CD4-positive, alpha-beta T cell treated with Interleukin-12 subunit alpha and Interleukin-12 subunit beta, for 1 hour (primary cell): Measurements from ENCODE around the gene LMO7.

Experiments used
- DNase-seq: peaks from one replicate; pipeline ENCODE4 v3.0.0-alpha.2; 2020

Gene LMO7

DNA sequence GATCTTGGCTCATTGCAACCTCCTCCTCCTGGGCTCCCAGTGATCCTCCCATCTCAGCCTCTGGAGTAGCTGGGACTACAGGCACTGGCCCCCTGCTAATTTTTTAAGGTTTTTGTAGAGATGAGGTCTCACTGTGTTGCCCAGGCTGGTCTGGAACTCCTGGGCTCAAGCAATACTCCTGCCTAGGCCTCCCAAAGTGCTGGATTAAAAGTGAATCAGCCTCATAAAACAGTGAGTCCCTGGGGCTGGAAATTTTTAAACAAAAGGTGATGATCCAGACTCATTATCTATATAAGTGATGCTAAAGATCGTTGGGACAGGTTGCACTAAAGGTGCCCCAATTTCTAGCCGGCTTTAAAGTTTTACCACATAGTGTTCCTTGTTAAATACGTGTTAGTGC is 112.7 kb downstream of the LMO7 start:
- no peak for DNase-seq

DNA sequence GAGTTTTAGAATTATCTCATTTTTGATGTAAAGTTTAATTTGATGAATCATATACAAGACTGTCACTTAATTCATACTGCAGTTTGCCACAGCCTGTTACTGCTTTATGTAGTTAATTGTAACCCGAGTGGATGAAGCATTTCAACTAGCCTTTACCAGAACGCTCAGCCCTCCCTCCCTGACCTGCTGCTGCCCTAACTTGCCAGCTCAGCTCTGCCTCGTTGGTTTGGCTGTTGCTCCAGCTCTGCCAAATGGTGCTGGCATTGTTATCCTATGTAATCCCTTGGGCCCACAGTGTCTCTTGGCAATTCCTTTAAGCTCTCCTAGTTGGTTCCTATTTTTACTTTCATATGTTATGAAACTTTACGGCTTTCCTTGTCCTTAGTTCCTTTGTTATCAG is 113.3 kb downstream of the LMO7 start:
- DNase-seq: no peak

DNA sequence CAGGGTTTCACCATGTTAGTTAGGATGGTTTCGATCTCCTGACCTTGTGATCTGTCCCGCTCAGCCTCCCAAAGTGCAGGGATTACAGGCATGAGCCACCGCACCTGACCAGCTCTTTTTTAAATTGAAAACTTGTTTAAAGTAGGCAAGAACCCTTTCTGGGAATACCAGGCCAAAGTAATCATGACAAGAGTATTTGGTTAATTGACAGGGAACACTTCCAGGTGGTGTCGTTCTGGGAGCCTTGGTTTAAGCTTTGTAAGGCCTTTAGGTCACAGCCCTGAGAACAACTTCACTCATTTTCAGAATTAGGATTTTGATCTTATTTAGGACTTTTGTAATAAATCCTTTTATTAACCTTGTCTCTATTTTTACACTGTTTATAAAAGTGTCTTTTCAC is 115.2 kb downstream of the LMO7 start:
- DNase-seq: no peak

DNA sequence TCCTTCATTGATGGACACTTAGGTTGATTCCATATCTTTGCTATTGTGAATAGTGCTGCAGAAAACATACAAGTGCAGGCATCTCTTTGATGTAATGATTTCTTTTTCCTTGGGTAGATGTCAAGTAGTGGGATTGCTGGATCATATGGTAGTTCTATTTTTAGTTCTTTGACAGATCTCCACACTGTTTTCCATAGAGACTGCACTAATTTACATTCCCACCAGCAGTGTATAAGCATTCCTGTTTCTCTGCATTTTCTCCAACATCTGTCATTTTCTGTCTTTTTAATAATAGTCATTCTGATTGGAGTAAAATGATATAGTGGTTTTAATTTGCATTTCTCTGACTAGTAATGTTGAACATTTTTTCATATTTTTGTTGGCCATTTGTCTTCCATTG is 116.7 kb downstream of the LMO7 start:
- no peak for DNase-seq

DNA sequence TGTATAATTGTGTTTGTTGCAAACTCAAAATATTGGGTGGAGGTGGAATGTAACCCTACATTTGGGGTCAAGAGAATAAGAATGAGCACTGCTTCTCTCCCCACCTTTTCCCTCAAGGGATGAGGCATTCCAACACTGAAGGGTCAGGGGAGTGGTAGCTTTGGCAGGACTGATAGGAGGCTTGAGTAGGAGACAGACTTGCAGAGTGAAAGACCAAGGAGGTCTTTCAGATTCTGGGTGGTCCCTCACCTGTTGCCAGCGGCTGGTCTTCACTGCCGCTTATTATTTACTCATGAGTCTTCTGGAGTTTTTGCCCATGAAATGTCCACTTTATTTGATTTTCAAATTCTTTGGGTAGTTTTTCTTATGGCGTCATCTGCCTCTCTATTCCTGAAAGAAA is 118.8 kb downstream of the LMO7 start:
- no peak for DNase-seq

DNA sequence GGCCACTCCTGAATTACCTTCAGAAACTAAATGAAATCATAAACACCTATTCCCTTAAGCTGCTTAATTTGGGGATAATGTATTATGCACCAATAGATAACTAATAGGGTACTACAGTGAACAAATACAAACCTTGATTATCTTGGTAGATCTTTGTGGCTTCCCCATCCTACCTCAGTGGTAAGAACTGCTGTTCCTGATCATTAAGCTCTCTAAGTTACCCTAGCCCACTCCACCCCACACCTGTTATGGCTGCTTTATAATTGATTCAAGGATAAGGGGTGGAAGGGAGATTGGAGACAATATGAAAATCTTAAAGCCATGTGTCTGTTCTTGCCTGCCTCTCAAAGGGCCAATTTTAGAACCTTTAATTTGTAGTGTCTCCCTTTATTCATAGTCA is 121.2 kb downstream of the LMO7 start:
- DNase-seq: no peak

DNA sequence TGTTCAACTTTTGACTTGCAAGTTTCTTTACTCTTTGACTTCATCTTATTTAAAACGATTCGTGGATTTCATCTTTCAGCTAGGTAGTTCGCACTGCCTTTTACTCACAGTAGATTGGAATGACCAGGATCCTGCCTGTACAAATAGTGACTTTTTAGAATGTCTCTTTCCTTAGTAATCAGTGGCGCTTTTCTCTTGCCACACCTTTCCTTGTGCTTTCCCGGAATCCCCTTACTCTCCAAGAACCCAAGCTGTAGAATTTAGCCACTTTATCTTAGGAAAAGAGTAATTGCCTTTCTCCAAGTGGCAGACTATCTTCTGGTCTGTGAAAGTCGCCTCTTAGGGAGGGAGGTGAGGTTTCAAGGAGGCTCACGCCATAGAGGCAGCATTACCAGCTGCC is 123.4 kb downstream of the LMO7 start:
- DNase-seq: no peak

DNA sequence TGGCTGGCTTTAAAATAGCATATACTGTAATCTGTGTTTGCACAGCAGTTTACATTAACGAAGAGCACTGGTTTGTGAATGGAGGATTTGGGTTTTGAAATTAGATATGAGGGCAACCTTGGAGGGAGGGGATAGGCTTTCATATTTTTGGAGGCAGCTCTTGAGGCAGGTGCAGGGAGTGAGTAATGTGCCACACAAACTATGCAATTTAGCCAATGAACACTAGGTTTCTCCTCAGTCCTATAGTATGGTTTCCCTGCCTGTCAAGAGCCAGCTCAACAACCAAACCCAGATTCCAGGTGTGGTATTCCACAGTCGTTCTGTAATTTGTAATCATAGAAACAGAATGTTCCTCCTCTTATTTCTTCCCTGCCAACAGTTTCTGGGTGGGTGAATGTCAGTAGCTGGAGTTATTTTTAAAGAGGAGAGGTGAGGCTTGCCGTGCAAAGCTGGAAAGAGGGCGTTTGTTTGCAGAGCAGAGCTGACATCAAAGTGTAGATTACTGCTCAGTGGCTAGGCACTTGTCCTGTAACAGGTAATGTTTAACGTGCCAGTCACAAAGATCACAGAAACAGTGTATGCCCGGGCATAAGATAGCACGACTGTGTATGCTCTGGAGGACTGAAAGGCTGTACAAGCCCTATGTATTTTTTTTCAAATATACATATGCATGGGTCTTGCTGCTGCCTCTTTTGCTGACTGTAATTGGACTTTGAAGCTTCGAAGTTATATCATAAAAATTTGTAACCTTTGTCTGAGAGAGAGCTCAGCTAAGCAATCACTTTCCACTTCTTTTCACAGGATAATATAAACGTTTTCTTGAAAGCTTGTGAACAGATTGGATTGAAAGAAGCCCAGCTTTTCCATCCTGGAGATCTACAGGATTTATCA is 124.2 kb downstream of the LMO7 start:
- DNase-seq: no peak

DNA sequence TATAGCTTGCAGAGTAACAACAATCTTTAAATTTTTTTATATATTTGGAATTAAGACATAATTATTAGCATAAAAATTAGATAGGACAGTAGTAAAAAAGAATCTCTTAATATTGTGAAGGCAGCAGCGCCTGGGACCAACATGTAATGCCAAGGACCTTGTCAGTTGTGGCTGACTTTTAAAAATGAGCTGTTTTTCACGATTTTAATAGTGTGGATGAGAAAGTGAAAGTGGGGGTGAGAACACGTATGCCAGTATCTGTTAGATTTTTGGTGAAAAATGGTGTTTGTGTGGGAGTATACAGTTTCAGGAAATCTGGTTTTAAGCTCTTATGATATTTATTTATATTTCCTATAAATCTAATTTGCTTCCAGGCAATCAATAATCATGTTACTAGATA is 125.2 kb downstream of the LMO7 start:
- DNase-seq: peak; percentile 29

DNA sequence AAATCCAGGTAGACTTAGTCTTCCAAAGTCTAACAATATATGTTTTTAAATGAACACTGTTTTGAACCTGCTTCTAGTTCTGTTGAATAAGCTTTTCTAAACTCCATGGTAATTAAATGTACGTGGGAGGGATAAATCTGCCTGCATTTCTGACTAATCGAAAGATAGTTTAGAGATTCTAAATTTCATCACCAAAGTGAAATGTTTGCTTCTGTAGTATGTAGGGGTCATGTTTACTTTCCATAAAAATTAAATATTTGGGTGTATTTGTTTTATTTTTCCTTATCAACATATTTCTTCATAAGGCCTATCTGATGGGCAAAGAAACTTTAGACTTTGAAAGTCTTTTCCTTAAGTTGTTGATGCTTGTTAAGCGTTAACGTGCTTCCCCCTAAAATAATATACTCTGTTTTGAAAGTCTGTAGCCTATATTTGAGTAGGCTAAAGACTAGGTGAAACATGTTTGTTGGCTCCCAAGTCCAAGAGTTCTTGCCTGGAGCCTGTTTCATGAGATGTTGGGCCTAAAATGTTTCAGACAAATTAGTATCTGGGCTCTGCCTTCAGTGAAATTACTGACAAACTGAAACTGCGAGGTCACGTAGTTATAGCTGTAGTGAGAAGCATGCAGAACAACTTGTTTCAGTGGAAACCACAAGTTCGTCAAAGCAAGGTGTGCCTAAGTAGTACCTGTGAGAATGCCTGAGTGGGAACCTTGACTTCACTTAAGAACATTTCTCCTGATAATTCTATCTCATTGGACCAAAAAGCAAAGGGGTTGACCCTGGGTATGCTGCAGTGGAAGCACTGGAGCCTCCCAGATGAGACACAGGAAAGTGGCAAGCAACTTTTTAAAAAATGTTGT is 126.2 kb downstream of the LMO7 start:
- peak; percentile 53 for DNase-seq

DNA sequence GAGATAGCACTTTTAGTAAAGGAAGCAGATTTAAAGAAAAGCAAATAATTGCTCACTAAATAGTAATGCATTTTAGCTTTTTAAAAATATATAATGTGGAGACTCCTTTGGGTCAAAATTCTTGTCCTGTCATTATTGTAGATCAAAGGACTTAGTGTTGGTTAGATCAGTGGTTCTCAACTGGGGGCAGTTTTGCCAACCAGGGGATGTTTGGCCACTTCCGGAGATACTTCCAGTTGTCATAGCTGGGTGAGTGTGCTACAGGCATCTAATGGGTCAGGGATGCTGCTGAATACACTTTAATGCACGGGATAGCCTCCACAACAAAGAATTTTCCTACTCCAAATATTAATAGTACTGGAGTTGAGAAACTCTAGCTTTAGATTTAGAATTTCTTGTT is 126.8 kb downstream of the LMO7 start:
- no peak for DNase-seq

DNA sequence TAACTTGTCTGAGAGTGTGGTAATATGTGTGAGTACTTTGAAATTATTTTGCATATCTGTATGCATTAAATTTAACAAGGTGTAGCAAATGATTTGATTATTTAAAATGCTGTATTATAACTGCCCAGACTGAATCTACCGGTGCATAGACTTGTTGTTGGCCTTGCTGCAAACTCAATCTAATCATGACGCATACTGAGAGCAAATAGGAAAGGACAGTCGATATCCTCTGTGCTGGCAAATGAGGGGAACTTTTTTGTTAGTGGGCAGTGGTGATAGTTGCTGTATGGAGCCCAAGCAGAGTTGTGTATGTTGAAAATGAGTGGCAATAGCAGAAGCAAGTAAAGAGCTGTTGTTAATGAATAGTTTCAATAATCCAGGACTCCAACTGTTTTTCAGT is 127.4 kb downstream of the LMO7 start:
- DNase-seq: no peak

DNA sequence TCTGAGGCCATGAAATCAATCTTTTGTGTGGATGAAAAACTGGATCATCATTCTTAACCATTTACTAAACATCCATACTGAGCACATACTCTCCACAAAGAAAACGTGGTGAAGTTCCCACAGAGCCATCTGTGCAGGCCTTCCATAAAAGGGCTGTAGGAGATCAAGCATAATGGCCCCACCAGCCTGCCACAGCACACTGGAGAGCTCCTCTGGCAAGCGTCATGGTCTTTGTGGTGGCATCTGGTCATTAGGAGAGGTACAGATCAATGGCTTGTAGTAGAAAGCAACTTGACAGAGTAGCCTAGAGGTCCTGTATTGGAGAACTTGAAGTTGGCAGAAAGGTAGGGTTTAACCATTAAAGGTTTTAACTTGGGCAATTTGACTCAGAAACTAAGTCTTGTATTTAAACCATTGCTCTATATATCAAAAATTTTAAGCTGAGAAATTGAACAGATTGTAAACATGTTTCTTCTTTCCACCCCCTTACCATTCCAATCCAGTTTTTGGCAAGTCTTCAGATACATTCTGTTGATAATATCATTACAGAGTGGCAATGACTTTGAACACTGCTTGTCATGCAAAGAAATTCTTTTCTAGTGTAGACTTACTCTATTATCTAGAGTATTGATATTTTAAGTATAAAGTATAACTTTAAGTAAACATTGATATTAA is 128.3 kb downstream of the LMO7 start:
- no peak for DNase-seq

DNA sequence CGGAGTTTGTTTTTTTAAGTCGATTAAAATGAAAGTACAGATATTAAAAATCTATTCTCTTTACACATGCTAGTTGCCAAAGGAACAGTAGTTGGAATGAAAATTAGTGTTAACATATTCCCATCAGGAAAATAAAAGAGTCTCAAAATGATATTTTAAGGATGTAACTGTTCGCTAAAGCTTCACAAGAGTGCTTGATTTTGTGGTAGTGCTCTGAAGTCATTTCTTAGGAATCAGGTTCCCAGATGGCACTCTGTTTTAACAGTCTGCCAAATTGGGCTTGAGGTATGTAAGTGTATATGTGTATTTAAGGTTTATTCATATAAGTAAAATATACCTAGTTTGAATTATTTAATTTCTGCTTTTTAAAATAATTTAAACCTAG is 128.8 kb downstream of the LMO7 start:
- no peak for DNase-seq

DNA sequence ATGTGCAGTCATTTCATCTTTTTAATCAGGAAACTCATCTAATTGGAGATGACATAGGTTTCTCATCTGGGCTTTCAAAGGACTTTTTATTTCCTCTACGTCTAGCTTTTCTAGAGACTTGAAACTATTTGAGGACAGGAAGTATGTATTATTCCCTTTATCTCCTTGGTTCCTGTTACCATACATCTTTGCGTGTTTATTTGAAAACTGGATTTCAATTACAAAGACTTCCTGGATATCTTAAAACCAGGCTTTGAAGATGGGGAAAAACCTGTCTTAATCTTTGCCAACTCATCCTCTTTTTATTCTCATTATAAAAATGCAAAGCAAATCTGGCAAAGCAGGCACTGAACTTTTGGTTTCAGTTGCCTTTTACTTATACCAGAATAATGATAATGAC is 130.5 kb downstream of the LMO7 start:
- DNase-seq: no peak

DNA sequence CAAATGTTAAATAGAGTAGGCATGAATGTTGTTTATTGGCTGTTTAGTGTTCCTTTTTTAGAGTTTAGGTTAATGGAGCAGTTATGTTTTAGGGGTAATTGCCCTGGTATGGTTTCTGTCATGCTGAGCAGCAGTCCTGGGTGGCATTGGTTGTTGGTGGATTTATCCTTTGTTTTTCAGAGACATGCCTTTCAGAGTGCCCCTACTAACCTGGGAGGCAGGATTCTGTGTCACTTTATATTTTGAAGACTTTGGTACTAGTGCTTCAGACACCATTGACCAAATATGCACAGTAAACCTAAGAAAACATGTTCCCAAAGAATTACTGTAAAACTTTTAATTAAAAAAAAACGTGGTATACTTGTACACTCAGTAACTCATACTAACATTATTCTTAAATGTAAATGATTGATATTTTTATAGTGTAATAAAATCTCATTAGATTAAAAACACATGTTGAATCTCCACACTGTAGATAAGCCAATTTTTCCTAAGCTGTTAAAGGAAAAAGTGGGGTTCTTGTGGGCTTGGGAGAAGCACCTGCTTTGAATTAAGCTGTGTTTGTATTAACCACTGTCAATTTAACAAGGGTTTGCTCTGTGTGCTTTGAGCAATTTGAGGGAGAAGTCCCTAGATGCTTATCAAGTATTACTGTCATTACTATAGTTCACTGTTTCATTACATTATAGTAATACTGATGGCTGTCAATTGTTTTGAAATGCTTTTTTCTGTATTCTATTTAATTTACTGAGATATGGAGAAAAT is 133.2 kb downstream of the LMO7 start:
- DNase-seq: no peak

DNA sequence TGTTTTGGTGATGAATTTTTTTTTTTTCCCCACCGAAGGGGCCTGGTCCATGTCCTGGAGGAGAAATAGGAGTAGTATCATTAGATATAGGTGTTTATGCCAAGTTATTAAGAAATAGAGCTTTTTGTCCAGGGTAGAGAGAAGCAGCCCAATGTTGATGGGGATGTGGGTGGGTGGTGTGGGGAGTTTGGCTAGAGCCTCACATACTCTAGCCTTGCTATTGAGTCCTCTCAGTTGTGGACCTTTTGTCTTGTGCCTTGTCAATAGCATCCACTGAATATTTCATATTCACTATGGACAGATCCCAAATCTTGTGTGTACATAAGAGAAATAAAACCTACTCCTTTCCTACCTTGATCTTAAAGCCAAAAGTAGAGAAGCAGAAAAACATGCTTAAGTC is 134.0 kb downstream of the LMO7 start:
- DNase-seq: no peak

DNA sequence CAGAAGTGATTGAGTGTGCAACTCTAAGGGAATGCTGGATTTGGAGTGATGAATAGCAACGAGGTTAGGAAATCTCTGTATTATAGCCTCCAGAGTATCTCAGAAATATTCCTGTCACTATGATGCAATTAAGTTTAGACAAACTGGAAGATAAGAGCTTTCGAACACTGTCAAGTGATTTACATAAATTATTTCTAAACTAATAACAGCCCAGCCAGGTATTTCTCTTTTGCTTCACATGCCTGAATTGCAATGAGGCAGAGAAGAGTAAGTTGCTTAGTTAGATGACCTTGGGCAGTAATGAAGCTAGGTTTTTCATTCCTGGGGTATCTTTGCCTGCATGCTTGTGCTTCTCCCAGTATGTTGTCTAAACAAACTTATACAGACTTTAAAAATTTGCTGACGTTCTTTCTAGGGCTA is 134.5 kb downstream of the LMO7 start:
- no peak for DNase-seq

DNA sequence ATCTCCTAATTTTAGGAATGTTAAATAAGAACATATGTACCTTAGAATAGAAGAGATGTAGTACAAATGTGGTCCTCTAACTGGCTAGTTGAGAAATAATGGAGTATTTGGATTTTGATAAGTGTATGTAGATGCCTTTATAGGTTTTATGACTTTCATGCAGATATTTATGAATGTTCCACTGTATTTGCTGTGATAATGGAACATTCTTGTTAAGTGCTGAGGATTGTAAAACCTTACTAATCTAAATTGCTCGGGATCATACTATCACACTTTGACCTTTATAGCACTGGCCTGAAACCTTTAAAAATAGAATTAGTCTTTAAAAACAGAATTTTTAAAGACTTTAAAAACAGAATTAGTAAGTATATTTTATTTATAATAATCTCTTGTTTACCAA is 135.1 kb downstream of the LMO7 start:
- no peak for DNase-seq

DNA sequence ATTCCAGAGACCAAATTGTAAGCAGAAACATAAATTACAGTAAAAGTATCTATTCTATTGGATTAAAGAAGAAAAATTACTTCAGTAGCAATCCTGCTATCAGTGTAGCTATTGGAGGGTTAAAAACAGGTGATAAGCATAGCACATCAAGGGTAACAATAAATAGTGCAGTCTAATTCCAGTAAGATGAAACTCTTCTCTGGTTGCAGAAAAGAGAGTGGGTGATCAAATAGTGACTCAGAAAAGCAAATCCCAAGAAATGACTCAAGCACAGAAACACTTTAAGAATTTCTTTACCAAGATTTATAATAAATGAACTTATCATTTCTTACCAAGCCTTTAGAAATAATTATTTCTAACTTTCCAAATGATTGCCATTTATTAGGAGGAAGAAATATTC is 135.7 kb downstream of the LMO7 start:
- DNase-seq: no peak

DNA sequence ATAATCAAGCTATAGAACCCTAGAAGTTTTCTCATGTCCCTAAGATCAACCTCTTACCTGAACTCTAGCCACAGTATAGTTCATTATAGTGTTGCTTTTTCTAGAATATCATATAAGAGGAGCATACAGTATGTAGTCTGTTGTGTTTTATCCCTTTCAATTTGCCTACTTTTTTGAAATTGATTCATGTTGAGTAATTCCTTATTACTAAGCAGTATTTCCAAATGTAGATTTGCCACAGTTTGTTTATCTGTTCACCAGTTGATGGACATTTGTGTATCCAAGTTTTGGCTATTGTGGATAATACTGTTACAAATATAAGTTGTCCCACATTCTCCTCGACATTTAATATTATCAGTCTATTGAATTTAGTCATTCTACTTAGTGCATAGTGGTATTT is 138.0 kb downstream of the LMO7 start:
- no peak for DNase-seq

DNA sequence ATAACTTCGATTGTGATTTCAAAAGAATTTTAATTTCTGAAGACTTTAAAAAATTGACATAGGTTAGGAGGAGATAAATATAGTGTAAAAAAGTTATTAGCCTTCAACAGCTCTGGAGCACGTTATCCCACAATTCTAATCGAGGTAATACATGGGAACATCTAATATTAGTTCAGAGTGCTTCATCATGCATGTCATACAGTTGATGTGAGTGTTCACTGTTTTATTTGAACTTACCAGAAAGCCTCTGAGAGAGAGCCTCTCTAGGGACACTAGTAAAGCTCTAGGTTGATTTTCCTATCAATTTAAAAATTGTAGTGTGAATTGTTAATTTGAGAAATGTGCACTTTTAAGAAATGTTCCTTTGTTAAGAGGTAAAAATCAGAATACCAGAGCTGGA is 140.4 kb downstream of the LMO7 start:
- DNase-seq: no peak

DNA sequence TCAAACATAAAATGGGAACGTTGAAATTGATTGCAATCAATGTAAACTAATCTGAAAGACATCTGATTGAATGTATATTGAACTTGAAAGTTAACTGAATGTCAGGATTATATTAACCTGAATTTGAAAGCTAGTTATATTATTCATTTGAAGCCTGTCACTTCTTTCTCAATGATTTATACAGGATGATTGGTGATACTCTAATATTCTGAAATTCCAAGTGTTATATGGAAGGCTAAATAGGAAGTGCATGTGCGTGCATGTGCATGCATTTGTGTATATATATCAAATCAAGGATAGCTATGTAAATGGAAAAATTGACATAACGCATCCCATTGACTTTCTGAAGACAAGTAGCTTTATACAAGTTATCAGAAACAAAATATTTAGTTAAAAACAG is 143.3 kb downstream of the LMO7 start:
- no peak for DNase-seq
